HCT116 (cell line): ENCODE data around the gene VRK3. TPM values are rescaled to one million over a fixed set of nuclear protein-coding genes. Genes with fewer than 3 reads are reported as not detected.
"Not testable (repeated sequence)": the region's sequence is repeated elsewhere in the genome, so short reads cannot be mapped to it uniquely, and the experiment has no call there.

Experiments used
- ATAC-seq: fragments of 200-7000 bp; cut with Tn5 transposase; 2 replicates; pipeline ENCODE4 v1.9.1; 2020; ENCODE audit warnings: mild to moderate bottlenecking, moderate library complexity
- Bru-seq: library from RNA; stranded (reverse); fragments of 400-500 nt; gene quantifications from one replicate; lab custom pipeline; 2021; lab: Mats Ljungman, UMichigan
- BruChase-seq, 2 experiments: library from RNA; stranded (reverse); fragments of 400-500 nt; gene quantifications; one replicate each; lab custom pipeline; 2021; lab: Mats Ljungman, UMichigan
- BruUV-seq: library from RNA; stranded (reverse); fragments of 400-500 nt; replicated peaks from 2 replicates; lab custom pipeline; 2021; lab: Mats Ljungman, UMichigan
- CTCF ChIA-PET: fragments of 300-600 bp; sonication (Branson Sonifier 250); formaldehyde crosslinking; loops from one replicate; lab custom pipeline; 2021; ENCODE audit warnings: antibody characterized with exemption; lab: Charles Lee
- POLR2A ChIA-PET: fragments of 300-600, 350-600 bp; sonication (Branson Sonifier 250); formaldehyde crosslinking; loops from one replicate; lab custom pipeline; 2021; ENCODE audit warnings: antibody characterized with exemption; lab: Charles Lee
- RAD21 ChIA-PET, 2 experiments: fragments of 300-600 bp; sonication (Branson Sonifier 250); formaldehyde crosslinking; loops; one replicate each; lab custom pipeline; 2023; ENCODE audit warnings: low total read pairs in 2 of 2; ENCODE audit not compliant: uncharacterized antibody in 2 of 2, unreplicated experiment in 2 of 2, low non-redundant PET in 1 of 2; lab: Charles Lee
- DNase-seq: peaks from one replicate; pipeline ENCODE4 v3.0.0-alpha.2; 2010; ENCODE audit warnings: low read depth, low spot score
- H2AFZ ChIP-seq: fragments of 200-600 bp; shearing (Covaris generic), sonication (generic); 2 replicates; pipeline ENCODE4 v1.6.1; 2017; ENCODE audit warnings: low read depth, mixed run types, mixed read lengths, antibody characterized with exemption, low read length; ENCODE audit not compliant: poor library complexity, severe bottlenecking
- H3K27ac ChIP-seq: 2 replicates; pipeline ENCODE4 v1.5.1; 2012; ENCODE audit warnings: low read depth, low read length
- H3K27me3 ChIP-seq: fragments of 200-600 bp; sonication (generic); 2 replicates; pipeline ENCODE4 v1.6.1; 2016; ENCODE audit warnings: mixed run types, low read length, mixed read lengths; ENCODE audit not compliant: insufficient read depth
- H3K36me3 ChIP-seq, 2 experiments: fragments of 200-500 bp in 1 of 2; fragments of 200-600 bp in 1 of 2; sonication (Bioruptor generic) in 1 of 2; sonication (generic) in 1 of 2; 2 replicates each; pipeline versions ENCODE4 v1.5.1 to v1.6.1; 2014 to 2016; ENCODE audit warnings: low read length in 2 of 2, inconsistent platforms in 1 of 2, mixed read lengths in 1 of 2, mixed run types in 1 of 2; ENCODE audit not compliant: insufficient read depth in 2 of 2, control insufficient read depth in 1 of 2
- H3K4me1 ChIP-seq, 2 experiments: fragments of 200-600 bp in 1 of 2; sonication (generic) in 1 of 2; 2 replicates each; pipeline versions ENCODE4 v1.5.1 to v1.6.1; 2012 to 2017; ENCODE audit warnings: low read length in 2 of 2, inconsistent platforms in 1 of 2, mild to moderate bottlenecking in 1 of 2, mixed read lengths in 1 of 2, mixed run types in 1 of 2, moderate library complexity in 1 of 2; ENCODE audit not compliant: insufficient read depth in 2 of 2, control insufficient read depth in 1 of 2
- H3K4me2 ChIP-seq: fragments of 200-600 bp; sonication (generic); 2 replicates; pipeline ENCODE4 v1.6.1; 2017; ENCODE audit warnings: mixed run types, low read length, mixed read lengths
- H3K4me3 ChIP-seq, 2 experiments: fragments of 200-600 bp in 1 of 2; sonication (generic) in 1 of 2; replicated peaks in 1 of 2; 2 replicates each; pipeline ENCODE4 v1.5.1; 2011 to 2016; ENCODE audit warnings: low read length in 2 of 2, control low read depth in 1 of 2, low read depth in 1 of 2, mild to moderate bottlenecking in 1 of 2, mixed read lengths in 1 of 2, mixed run types in 1 of 2
- H3K79me2 ChIP-seq: fragments of 200-600 bp; sonication (generic); 2 replicates; pipeline ENCODE4 v1.6.1; 2017; ENCODE audit warnings: mild to moderate bottlenecking, mixed run types, low read length, moderate library complexity, mixed read lengths; ENCODE audit not compliant: insufficient read depth
- H3K9ac ChIP-seq: fragments of 200-600 bp; sonication (generic); 2 replicates; pipeline ENCODE4 v1.6.1; 2016; ENCODE audit warnings: low read length, mixed read lengths
- H3K9me2 ChIP-seq: fragments of 200-600 bp; sonication (generic), shearing (Covaris generic); 2 replicates; pipeline ENCODE4 v1.6.1; 2017; ENCODE audit warnings: mixed run types, mild to moderate bottlenecking, moderate library complexity; ENCODE audit not compliant: insufficient read depth
- H3K9me3 ChIP-seq, 2 experiments: fragments of 200-500 bp in 1 of 2; fragments of 200-600 bp in 1 of 2; sonication (Bioruptor generic) in 1 of 2; sonication (generic) in 1 of 2; 2 replicates each; pipeline ENCODE4 v1.6.1; 2014 to 2017; ENCODE audit warnings: low read length in 2 of 2, mixed read lengths in 2 of 2, inconsistent platforms in 1 of 2, low read depth in 1 of 2, mild to moderate bottlenecking in 1 of 2, mixed run types in 1 of 2, moderate library complexity in 1 of 2; ENCODE audit not compliant: control insufficient read depth in 1 of 2, insufficient read depth in 1 of 2
- H4K20me1 ChIP-seq: fragments of 200-600 bp; sonication (generic), shearing (Covaris generic); 2 replicates; pipeline ENCODE4 v1.6.1; 2017; ENCODE audit warnings: mixed run types, mild to moderate bottlenecking, moderate library complexity; ENCODE audit not compliant: insufficient read depth
- ATF3 ChIP-seq: IDR thresholded peaks from 2 replicates; pipeline ENCODE4 v1.6.1; 2012
- ELF1 ChIP-seq: IDR thresholded peaks from 2 replicates; pipeline ENCODE4 v1.6.1; 2012; ENCODE audit warnings: low read depth, borderline replicate concordance
- JUND ChIP-seq: IDR thresholded peaks from 2 replicates; pipeline ENCODE4 v1.6.1; 2012
- POLR2AphosphoS5 ChIP-seq: IDR thresholded peaks from 2 replicates; pipeline ENCODE4 v1.6.1; 2011; ENCODE audit warnings: mild to moderate bottlenecking, low read depth, low read length, moderate library complexity
- SIN3A ChIP-seq: IDR thresholded peaks from 2 replicates; pipeline ENCODE4 v1.6.1; 2012; ENCODE audit warnings: low read depth
- SP1 ChIP-seq: IDR thresholded peaks from 2 replicates; pipeline ENCODE4 v1.6.1; 2012; ENCODE audit warnings: low read depth
- YY1 ChIP-seq: IDR thresholded peaks from 2 replicates; pipeline ENCODE4 v1.6.1; 2011; ENCODE audit warnings: low read length, low read depth, moderate library complexity, mild to moderate bottlenecking; ENCODE audit not compliant: insufficient replicate concordance; ENCODE audit errors: extremely low read depth
- ZFX ChIP-seq: fragments of 450-650 bp; IDR thresholded peaks from 2 replicates; pipeline ENCODE4 v1.6.1; 2017
- ZNF274 ChIP-seq: fragments of 200-500 bp; sonication (Bioruptor generic); IDR thresholded peaks from 2 replicates; pipeline ENCODE4 v1.6.1; 2014; ENCODE audit warnings: mild to moderate bottlenecking, low read depth, low read length, inconsistent platforms
- intact Hi-C: fragments of 100-400 bp; cut with micrococcal nuclease; formaldehyde crosslinking; loops from 2 replicates; pipeline ENCODE4 v1.10.0; 2022
- long read RNA-seq: library from polyadenylated mRNA; unstranded; transcript quantifications from one replicate; pipeline ENCODE4 v2.0.0, GENCODE V29; 2021; ENCODE audit not compliant: unreplicated experiment
- polyA plus RNA-seq: library from polyadenylated mRNA; unstranded; fragments of >200 nt; gene quantifications from 2 replicates; pipeline ENCODE4 v1.2.1, GENCODE V29; 2012; ENCODE audit warnings: missing spikeins
- total RNA-seq: library from RNA; stranded (reverse); gene quantifications from one replicate; pipeline ENCODE4 v1.2.1, GENCODE V29; 2021; ENCODE audit not compliant: unreplicated experiment

VRK3 gene
- total RNA-seq, result 44.0 TPM
- polyA plus RNA-seq, result 34.8 and 37.9 TPM in 2 replicates
- percentile 63 among the genes with signal in this experiment for Bru-seq, nascent RNA
- percentile 61 among the genes with signal in this experiment for BruChase-seq, experiment 1, labeled RNA remaining after a 6-hour chase
- BruChase-seq, experiment 2, labeled RNA remaining after a 2-hour chase, result percentile 62 among the genes with signal in this experiment
- long read RNA-seq, transcript VRK3-207 (13 exons, 1,831 nt), result minor isoform, 5 of 53 reads
- long read RNA-seq, transcript VRK3-217 (15 exons, 2,126 nt), result major isoform, 13 of 53 reads
- long read RNA-seq, partial matches to known transcripts, result 14 of 53 reads
- long read RNA-seq, other reads (novel, unspliced or antisense), result 20 of 53 reads

- Histone ChIP-seq H3K27me3 (no peaks in the 10 kb centered on the region), H3K36me3 (peaks cover 3 to 5% of the 10 kb centered on the region in 2 experiments; a peak in 1 of 4 replicates), H2AFZ (peak within 1 kb of the TSS; percentile 81), H3K9me2 (no peaks in the 10 kb centered on the region), H3K79me2 (peaks cover 87% of the 10 kb centered on the region), H4K20me1 (0 out of 2 replicates have a peak, but pooled peaks cover 5% of the 10 kb centered on the region), H3K4me2 (peak within 1 kb of the TSS; percentile 98), H3K27ac (peak within 1 kb of the TSS; percentile 79), H3K4me3 (peak within 1 kb of the TSS; percentile 68 to 100), H3K9ac (peak within 1 kb of the TSS; percentile 94), H3K9me3 (no peaks in the 10 kb centered on the region), H3K4me1 (peaks cover 5 to 23% of the 10 kb centered on the region in 2 experiments; a peak in 2 of 4 replicates)
- ATAC-seq, result peak; percentile 94
- POLR2A ChIA-PET, result interaction anchor here (0.8 kb wide), 1 partner anchor 11 kb away, joined by 3 read pairs; no protein-coding TSS in a partner anchor
- RAD21 ChIA-PET, result no interaction called here
- TF ChIP-seq ELF1 (peak; percentile 71), POLR2AphosphoS5 (peak; percentile 87), JUND (no peak), SP1 (peak; percentile 90), ATF3 (no peak), ZFX (no peak; the same call in 1 of the 2 replicates), YY1 (peak; percentile 8), SIN3A (peak; percentile 22; the same call in 1 of the 2 replicates), ZNF274 (no peak)
- DNase-seq, result peak; percentile 100
- TSS peak; percentile 84 for BruUV-seq
- CTCF ChIA-PET, result interaction anchor here (1.0 kb wide), 1 partner anchor 547 kb away, joined by 3 read pairs; no protein-coding TSS in a partner anchor
- intact Hi-C loops, result loop anchor here (1.0 kb wide), 2 partner anchors 21 to 38 kb away; no protein-coding TSS in a partner anchor
These were observed at the start of gene VRK3 for GRCh38 chr19:50025022-50025793. Gene VRK3 (minus strand): TSS chr19:50025372. CDS start chr19:50016162, 9,210 bp downstream.

GRCh38 chr19:50068382-50068781 lies 43.2 kb upstream of the VRK3 start:
- H3K4me2 ChIP-seq, H4K20me1 ChIP-seq, CTCF ChIA-PET, H3K36me3 ChIP-seq, ATAC-seq, H3K4me1 ChIP-seq, BruUV-seq, H2AFZ ChIP-seq, H3K9me2 ChIP-seq, H3K79me2 ChIP-seq, H3K27me3 ChIP-seq, RAD21 ChIA-PET, DNase-seq, H3K9ac ChIP-seq, POLR2A ChIA-PET, H3K9me3 ChIP-seq, H3K27ac ChIP-seq, H3K4me3 ChIP-seq: not testable (repeated sequence)
- intact Hi-C loops, result loop anchor here (2.0 kb wide), 1 partner anchor 14 kb away; no protein-coding TSS in a partner anchor
